IMR-90 (cell line): ENCODE measurements around the gene LRP3.

Experiments
- CEBPB ChIP-seq: IDR thresholded peaks from 2 replicates; pipeline ENCODE4 v1.6.1; 2012; ENCODE audit warnings: low read depth, low read length, improper control_type of control experiment
- MAZ ChIP-seq: IDR thresholded peaks from 2 replicates; pipeline ENCODE4 v1.6.1; 2012; ENCODE audit warnings: low read depth, mild to moderate bottlenecking, low read length, improper control_type of control experiment, moderate library complexity, borderline replicate concordance
- NFE2L2 ChIP-seq: fragments of 150-350 bp; IDR thresholded peaks from 2 replicates; pipeline ENCODE4 v1.6.1; 2016; ENCODE audit warnings: low read depth, mild to moderate bottlenecking, low read length
- POLR2A ChIP-seq: IDR thresholded peaks from 2 replicates; pipeline ENCODE4 v1.6.1; 2012; ENCODE audit warnings: mild to moderate bottlenecking, low read depth, low read length
- RAD21 ChIP-seq: IDR thresholded peaks from 2 replicates; pipeline ENCODE4 v1.6.1; 2012; ENCODE audit warnings: low read length, improper control_type of control experiment
- RCOR1 ChIP-seq: IDR thresholded peaks from 2 replicates; pipeline ENCODE4 v1.6.1; 2012; ENCODE audit warnings: mild to moderate bottlenecking, low read length, improper control_type of control experiment; ENCODE audit not compliant: insufficient replicate concordance
- SMC3 ChIP-seq: fragments of 150-350 bp; IDR thresholded peaks from 2 replicates; pipeline ENCODE4 v1.6.1; 2016; ENCODE audit warnings: low read depth, mild to moderate bottlenecking, antibody characterized with exemption, low read length, moderate library complexity
- TF ChIP-seq, protein P1 (sequence below): conservative IDR thresholded peaks from 2 replicates; pipeline ENCODE4 v1.5.1; 2012; ENCODE audit warnings: mild to moderate bottlenecking, low read depth, low read length, improper control_type of control experiment
- TF ChIP-seq, protein P2 (sequence below): fragments of 150-350 bp; IDR thresholded peaks from 2 replicates; pipeline ENCODE4 v1.6.1; 2017; ENCODE audit warnings: mild to moderate bottlenecking, antibody characterized with exemption, low read length, low read depth

DNA sequence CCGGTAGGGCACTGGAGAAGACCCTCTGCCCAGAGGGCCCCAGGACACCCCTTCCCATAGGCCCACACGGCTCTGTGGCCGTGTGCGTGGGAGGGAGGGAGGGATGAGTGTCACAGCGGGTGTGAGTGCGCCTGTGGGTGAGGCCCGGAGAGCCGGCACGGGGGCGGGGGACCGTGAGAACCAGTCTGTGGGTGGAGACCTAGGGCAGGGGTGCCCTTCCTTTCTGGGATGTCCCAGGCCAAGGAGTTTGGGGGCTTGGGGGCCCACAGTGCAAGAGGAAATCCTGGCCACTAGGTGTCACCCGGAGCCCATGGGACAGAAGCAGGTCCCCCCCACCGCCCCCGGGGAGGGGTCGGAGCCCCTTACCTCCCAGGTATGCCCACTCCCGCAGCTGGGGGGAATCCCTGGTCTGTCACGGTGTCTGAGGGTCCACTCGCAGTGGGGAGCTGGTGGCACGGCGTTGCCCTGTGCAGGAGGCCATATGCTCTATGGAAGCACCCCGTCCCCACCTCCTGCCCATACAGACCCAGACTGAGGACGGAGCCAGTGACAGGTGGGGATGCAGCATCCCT lies 47.5 kb downstream of the LRP3 start:
- TF ChIP-seq POLR2A: no peak
- TF ChIP-seq SMC3: peak; percentile 46
- TF ChIP-seq, protein P1, sequence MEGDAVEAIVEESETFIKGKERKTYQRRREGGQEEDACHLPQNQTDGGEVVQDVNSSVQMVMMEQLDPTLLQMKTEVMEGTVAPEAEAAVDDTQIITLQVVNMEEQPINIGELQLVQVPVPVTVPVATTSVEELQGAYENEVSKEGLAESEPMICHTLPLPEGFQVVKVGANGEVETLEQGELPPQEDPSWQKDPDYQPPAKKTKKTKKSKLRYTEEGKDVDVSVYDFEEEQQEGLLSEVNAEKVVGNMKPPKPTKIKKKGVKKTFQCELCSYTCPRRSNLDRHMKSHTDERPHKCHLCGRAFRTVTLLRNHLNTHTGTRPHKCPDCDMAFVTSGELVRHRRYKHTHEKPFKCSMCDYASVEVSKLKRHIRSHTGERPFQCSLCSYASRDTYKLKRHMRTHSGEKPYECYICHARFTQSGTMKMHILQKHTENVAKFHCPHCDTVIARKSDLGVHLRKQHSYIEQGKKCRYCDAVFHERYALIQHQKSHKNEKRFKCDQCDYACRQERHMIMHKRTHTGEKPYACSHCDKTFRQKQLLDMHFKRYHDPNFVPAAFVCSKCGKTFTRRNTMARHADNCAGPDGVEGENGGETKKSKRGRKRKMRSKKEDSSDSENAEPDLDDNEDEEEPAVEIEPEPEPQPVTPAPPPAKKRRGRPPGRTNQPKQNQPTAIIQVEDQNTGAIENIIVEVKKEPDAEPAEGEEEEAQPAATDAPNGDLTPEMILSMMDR: peak; percentile 53
- no peak for TF ChIP-seq CEBPB
- TF ChIP-seq RCOR1: no peak
- TF ChIP-seq, protein P2, sequence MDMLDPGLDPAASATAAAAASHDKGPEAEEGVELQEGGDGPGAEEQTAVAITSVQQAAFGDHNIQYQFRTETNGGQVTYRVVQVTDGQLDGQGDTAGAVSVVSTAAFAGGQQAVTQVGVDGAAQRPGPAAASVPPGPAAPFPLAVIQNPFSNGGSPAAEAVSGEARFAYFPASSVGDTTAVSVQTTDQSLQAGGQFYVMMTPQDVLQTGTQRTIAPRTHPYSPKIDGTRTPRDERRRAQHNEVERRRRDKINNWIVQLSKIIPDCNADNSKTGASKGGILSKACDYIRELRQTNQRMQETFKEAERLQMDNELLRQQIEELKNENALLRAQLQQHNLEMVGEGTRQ: no peak
- TF ChIP-seq MAZ: no peak
- TF ChIP-seq RAD21: peak; percentile 63
- no peak for TF ChIP-seq NFE2L2
